ENCODE measurements around the gene DGUOK.

GRCh38 chr2:73913414-73914054, 13.1 kb upstream of the DGUOK start:
- TF ChIP-seq CTCF (conservative IDR thresholded peaks at IDR 0.05 in 1 of 2, IDR thresholded peaks at IDR 0.05 in 1 of 2; ENCODE audit: low read depth in 1 of 2, low read length in 2 of 2) (no peak), EZH2 (IDR thresholded peaks at IDR 0.05; ENCODE audit: low read length, missing control alignments) (no peak)

Measured in fibroblast of lung (primary cell).